Left renal cortex interstitium (tissue), 4 donors: ENCODE data around the gene PGA4. TPM values are rescaled to one million over a fixed set of nuclear protein-coding genes. Genes with fewer than 3 reads are reported as not detected.
"Not testable (repeated sequence)": the region's sequence is repeated elsewhere in the genome, so short reads cannot be mapped to it uniquely, and the experiment has no call there.

Experiments
- DNase-seq, 4 donors: peaks; one replicate each; pipeline ENCODE4 v3.0.0-alpha.2; 2013; ENCODE audit warnings: low read depth in 4 of 4, low spot score in 2 of 4, missing footprints in 1 of 4
- polyA plus RNA-seq, 4 donors: library from polyadenylated mRNA; unstranded; fragments of 120-200 nt; gene quantifications; one replicate each; pipeline ENCODE4 v1.2.1, GENCODE V29; 2013; ENCODE audit not compliant: insufficient read length in 4 of 4

The PGA4 gene
- polyA plus RNA-seq, 4 donors: 0.46 to 1.1 (median 0.72) TPM

DNA sequence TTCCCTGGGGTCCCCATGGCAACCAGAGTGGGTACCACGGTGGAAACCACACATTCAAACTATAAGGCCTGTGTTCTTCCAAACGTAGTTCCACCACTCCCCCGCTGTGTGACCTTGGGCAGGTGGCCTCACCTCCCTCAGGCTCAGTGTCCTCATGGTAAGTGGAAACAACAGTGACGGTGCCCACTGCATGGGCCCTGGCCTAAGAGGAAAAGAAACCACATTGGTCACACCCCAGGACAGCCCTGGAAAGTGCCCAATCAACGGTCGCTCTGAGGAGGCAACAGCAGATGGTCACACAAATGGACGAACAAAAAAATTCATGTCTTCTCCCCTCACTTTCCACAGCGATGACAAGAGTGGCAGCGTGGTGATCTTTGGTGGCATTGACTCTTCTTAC, 25.9 kb downstream of the PGA4 start:
- DNase-seq: not testable (repeated sequence)

DNA sequence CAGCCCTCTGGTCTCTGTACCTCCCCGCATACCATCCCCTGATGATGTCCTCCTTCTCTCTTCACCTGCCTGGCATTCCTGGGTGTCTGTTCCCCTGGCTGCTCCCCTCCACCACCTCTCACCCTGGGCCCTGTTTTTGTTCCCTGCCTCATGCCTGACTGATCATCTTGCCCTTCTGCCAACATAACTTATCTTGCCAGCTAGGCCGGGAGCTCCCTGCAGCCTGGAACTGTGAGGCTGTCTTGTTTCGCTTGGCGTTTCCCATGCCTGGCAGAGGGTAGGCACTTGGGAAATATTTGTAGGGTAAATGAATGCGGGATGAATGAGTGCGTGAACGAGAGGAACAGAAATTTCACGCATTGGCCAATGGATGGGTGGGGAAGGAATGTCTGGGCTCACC, 27.1 kb downstream of the PGA4 start:
- not testable (repeated sequence) for DNase-seq

DNA sequence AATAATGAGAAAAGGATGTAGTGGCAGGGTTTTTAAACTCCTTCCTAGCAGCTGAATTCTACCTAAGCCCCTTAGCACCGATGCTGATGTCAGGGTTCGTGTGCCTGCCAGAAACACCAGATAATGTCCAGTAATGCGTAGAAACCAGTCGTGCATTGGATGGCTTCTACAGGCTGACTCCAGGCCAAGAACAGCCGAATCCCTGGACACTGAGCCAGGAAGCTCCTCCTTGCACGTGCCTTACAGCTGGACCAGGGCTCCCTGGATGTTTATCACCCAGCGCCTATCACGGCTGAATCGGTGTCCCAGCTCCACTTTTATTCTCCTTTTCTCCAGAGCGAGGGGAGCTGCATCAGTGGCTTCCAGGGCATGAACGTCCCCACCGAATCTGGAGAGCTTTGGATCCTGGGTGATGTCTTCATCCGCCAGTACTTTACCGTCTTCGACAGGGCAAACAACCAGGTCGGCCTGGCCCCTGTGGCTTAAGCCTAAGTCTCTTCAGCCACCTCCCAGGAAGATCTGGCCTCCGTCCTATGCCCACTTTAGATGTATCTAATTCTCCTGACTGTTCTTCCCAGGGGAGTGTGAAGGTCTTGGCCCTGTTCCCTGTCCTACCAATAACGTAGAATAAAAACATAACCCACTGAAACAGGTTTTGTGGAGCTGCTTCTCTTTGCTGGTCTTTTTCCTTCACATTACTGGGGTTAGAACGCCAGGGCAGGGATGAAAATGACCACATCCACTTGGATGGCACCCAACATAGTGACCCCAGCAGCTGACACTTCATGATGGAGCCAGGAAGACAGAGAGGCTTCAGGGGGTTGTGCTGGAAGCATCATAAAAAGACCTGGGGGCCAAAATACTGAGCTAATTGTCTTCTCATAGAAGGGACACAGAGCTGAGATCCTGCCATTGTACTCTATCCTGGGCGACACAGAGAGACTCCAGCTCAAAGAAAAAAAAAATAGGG, 28.9 kb downstream of the PGA4 start:
- not testable (repeated sequence) for DNase-seq

DNA sequence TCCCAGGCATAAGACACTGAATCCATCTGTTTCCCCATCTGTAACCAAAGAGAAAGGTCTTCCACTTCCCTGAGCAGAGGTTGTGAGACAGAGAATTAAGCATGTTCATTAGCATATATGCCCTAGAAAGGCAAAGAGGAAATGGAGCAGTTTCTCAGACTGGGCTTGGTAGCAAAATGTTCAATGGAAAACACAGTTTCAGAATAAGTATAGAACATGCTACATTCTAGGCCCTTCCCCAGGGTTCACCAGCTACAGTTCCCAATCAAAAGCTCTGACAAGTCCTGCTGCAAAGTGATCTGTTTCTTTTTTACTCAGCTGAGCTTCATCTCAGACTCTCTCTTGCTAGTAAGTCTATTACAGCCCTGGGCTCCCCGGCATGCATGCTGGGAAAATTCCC, 30.2 kb downstream of the PGA4 start:
- DNase-seq: not testable (repeated sequence)

DNA sequence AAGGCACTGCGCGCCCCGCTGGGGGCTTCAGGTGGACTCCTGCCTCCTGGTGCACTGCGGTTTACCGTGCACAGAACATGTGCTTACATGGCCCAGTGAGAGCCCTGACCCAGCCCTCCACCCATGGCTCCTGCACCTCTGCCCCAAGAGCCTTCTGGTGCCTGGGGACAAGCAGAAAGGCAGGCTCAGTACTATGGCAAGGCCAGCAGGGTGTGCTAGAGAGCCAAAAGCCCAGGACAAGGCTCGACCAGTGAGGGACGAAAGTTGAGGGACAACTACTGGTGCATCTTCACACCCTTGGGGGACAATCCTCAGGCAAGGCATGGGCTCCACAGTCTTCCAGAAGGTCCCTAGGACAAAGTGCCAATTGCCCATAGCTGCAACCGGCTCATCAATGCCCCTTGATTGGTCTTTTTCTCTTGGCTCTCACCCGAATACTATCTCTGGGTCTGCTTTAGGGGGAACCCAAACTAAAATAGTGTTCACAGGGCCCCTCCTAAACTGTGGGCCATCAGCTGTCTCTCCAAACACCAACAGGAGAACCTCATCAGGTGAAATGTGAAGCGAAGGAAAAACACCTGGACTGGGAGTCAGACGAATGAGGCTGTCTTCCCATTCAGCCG, 32.4 kb downstream of the PGA4 start:
- DNase-seq: no peak

DNA sequence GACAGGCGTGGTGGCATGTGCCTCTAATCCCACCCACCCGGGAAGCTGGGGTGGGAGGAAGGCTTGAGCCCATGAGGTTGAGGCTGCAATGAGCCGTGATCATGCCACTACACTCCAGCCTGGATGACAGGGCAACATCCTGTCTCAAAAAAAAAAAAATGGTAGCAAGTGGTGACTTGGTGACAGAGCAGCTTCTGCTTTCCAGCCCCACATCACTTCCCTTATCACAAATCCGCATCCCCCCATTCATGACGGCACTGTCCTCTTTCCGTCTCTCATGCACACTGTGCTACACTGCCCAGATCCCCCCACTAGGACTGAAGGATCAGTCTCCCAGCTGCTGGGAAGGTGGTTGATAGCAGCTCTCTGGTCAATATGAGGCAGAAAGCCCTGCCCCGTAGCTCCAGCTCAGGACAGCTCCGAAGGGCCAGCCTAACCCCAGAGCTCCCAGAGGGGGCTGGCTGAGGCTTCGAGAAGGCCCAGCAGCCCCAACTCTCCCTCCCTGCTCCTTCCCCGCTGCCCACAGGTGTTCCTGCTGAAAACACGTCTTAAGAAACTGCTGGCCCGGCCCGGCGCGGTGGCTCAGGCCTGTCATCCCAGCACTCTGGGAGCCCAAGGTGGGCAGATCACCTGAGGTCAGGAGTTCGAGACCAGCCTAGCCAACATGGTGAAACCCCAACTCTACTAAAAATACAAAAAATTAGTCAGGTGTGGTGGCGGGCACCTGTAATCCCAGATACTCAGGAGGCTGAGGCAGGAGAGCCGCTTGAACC, 34.7 kb downstream of the PGA4 start:
- DNase-seq: no peak

DNA sequence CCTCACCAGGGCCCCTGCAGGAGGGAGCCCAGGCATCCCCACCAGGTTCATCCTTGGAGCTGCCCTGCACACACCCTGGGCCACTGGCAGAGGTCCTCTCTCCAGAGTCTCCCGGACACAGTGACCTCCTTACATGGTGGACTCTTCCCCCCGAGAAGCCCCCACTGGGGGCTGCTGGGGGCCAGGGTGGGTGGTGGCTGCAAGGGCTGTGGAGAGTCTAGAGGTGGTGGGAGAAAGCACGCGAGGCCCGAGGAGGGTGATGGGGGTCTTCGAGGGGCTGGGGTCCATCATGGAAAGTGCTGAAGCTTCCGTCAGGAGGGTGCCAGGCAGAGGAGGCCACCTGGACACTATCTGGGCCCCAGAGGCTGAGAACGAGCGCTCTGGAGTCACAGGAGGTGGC, 36.4 kb downstream of the PGA4 start:
- no peak for DNase-seq

DNA sequence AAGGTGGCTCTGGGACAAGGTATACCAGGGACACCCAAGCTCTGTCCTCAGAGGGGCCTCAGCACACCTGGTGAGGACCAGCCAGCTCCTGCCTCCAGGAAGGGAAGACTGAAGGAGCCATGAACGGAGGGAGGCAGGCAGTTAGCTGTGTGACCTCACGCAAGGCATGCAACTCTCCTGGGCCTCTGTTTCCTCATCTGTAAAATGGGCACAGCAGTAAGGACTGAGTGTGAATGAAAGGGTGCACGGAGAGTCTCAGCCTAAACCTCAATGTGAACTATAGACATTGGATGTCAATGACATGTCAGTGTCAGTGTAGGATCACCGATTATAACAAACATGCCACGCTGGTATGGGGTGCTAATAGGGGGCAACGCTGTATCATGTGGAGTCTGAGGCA, 37.2 kb downstream of the PGA4 start:
- DNase-seq: no peak

DNA sequence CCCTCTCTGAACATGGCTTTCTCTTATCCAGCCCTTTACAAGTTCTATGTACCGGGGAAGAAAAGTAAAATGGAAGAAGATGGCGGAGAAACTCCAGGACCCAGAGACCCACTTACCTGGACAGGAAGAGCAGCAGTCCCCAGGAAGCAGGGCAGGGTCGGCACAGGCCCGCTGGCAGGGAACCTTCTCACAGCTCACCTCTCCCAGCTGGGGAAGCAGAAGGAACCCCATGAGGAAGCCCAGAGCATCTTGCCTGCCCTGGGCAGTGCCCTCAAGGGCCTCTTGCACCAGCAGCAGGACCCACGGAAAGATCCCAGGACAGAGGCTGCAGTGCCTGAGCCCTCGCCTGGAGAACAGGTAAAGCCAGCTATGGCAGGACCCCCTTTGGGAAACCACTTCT, 42.2 kb downstream of the PGA4 start:
- no peak for DNase-seq

DNA sequence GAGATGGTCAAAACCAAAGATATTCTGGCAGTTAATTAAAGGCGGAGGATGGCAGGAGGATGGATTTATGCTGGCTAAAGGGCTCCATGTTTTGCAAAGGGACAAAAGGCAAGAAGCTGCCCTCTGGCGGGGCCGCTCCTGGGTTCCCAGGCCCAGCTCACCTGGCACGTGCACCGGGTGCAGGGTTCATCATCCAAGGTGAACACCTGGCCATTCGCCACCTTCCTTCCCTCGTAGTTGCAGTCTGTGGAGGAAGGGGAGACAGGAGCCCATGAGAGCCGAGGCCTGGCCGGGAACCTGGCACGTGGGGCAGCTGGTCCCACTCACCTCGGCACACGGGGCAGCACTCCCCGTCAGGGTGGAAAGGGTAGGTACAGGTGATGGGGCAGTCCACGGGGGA, 42.6 kb downstream of the PGA4 start:
- DNase-seq: no peak

DNA sequence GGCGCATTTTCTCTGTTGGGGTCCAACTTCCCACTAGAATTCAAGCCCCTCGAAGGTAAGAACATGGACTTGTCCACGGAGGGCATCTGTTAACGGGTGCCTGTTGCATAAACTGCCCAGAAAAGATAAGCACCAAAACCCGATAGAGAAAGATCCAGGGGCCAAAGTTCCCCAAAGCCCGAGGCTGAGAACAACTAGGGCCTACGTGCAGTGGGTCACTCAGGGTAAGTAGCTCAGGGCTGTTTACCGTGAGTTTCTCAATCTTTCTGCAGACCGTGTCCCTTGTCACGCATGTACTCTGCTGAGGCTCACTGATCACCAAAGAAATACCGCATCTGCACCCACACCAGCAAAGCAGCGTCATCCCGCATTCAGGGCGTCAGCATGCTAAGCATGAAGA, 43.2 kb downstream of the PGA4 start:
- no peak for DNase-seq

DNA sequence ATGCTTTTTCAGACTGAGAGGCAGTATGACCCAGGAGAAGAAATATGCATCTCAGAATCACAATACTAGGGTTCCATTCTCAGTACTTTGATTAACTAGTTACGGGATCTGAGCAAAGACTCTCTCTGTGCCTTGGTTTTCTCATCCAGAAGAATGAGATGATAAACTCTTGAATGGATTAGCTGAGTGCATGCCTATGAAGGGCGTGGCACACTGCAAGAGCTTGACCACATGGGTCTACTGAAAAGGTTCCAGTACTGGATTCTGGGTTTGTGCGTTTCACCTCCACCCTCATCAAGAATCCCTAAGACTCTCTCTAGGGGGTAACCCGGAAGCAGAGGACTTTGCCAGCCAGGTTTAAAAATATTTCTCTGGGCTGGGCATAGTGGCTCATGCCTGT, 44.5 kb downstream of the PGA4 start:
- DNase-seq: no peak

DNA sequence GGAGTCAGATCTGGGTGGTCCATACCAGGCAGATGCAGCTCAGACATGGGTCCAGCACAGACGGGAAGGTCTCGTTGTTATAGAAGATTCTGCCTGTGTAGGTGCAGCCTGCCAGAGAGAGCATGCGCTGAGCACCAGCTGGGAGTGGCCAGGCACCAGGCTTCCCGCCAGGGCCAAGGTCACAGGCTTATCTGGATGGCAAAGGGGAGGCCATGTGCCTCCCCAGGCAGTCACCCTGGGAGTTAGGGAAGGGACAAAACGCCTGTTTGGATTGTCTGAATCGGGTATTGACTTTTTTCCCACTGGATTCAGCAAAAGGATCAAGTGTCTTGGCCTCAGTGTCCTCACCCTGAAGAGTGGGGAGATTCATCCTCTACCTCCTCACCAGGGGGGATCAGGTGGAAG, 45.3 kb downstream of the PGA4 start:
- no peak for DNase-seq

DNA sequence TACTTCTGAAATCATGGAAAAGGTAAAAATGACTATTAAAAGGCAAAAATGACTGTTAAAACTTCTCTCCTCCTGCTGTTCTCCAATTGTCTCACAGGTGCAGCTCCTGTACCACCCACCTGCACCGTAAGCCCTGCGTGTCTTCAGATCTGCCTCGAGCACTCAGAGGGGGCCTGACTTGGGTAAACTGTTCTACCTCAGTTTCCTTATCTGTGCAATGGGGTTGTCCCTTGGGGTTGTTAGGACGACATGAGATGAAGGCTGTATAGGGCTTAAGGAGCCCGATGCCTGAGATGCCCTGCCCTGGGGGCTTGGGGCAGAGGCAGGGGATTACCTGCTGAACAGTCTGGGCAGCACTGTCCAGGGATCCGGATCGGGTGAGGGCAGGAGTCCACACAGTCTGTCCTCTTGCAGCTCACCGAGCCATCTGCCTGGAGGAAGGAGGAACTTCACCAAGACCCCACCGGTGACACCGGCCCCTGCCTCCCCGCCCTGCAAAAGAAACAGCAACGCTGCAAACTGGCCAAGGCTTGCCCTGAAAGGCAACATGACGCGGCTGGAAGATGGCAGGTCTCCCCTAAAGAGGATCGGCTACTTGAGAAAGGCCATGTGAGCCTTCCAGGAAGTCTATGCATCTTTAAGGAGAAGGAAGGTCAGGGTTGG, 46.6 kb downstream of the PGA4 start:
- DNase-seq: no peak

DNA sequence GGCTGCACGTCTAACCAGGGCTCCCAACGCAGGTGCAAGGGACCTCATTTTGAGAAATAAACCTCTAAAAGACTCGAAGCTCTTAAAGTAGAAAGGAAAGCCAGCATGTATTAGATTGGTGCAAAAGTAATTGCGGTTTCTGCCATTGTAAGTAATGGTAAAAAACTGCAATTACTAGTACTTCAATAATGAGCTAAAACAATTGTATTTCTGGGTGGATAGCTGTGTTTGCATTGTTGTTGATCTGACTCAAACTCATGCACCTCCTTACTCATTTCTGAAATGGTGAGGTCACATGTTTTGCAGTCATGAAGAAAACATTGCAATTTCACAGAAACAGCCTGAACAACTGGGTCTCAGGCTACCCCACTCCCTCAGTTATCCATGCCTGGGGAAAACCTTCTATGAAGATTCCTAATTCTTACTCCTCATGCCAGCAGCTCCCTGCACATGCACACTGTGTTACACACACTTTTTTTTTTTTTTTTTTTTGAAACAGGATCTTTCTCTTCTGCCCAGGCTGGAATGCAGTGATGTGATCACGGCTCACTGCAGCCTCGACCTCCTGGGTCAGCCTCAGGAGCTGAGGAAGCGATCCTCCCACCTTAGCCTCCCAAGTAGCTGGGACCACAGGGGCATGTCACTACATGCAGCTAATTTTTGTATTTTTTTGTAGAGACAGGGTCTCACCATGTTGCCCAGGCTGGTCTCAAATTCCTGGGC, 48.4 kb downstream of the PGA4 start:
- no peak for DNase-seq

DNA sequence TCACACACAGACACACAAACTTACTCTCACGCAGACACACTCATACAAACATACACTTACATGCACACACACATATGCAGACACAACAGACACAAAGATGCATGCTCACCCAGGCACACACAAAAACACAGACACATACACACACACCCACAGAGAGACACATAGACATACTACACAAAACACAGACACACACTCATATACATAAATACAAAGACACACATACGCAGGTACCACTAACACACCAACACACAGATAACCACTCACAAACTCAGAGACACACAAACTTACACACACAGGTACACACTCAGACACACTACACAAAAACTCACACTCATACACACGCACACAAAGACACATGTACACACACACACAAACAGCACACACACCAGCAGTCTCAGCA, 50.6 kb downstream of the PGA4 start:
- no peak for DNase-seq

DNA sequence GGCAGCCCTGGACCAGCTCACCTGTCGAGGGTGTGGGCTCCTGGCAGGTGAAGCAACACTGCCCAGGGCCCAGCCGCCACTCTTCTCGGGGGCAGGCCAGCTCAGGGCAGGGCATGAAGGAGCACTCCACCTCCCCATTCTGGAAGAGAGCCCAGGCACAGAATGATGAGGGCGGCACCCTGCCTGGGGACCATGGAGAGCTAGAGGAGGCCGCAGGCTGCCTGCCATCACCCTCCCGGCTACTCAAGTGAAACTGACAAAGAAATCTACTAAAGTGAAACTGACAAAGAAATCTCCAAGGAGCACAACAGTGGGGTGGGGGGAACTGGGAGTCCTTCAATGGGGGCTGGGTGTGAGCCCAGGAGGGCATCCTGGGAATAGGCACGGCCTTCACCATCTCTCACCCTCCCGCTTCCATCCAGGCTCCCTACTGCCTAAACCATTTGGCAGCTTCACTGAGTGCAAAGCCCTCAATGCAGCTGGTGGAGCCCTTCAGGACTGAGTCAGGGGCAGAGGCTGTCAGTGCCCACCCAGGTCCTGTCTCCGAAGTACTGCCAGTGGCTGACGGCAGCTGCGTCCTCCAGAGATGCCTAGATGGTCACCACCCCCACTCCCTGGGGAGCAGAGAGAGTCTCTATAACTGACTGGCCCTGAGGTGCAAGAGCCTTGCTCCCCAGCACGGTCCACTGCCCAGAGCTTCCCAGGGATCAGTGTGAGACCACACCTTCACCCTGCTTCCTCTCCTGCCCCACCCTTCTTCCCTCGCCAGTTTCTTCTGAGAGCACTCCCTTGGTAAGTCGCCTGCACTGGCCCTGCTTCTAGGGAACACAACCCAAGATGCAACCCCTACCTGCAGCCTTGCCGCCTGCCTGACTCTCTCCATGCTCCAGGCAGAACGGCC, 51.3 kb downstream of the PGA4 start:
- no peak for DNase-seq

DNA sequence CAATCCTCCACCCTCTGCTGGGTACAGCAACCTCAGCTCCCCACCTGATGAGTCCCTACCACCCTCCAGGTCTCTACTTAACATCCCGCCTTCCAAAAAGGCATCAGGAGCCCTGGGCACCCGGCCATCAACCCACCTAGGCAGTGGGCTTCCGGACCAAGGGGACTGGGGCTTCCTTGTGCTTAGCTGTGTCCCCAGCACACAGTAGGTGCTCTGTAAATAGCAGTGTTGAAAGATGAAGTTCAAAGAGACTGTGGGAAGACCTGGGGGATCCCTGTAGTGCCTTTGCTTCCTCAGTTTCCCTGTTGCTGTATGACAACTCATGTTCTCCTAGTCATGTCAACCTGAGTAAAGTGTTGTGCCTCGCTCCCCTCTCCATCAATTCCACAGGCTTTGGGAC, 51.9 kb downstream of the PGA4 start:
- DNase-seq: no peak

DNA sequence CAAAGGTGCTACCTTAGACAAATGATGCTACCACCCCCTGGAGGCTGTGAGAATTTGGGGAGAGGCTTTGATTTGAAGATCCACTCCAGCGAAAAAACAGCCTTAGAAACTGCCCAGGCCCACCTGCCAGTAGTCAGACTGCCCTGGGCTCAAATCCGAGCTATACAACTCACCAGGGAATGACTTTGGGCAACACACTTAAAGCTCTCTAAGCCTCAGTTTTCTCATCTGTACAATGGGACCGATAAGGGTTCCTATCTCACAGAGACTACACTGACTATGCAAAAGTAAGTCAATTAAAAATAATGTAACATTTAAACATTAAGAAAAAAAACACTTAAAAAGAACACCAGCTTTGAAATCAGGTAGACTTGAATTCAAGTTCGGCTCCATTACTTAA, 53.0 kb downstream of the PGA4 start:
- DNase-seq: no peak
